Medulla oblongata (tissue), 1 donor: ENCODE data around the gene OR11H6.
"Not testable (repeated sequence)": the region's sequence is repeated elsewhere in the genome, so short reads cannot be mapped to it uniquely, and the experiment has no call there.

Source experiments
- DNase-seq: peaks from one replicate; pipeline ENCODE4 v3.0.0-alpha.2; 2015; ENCODE audit errors: extremely low spot score

Gene OR11H6

GRCh38 chr14:20223410-20223809, at the start of gene OR11H6:
Gene OR11H6, plus strand, starts transcription at chr14:20223710. Its CDS starts 0 bp downstream, at chr14:20223710.
- no peak for DNase-seq

- not testable (repeated sequence) for DNase-seq
Observed at GRCh38 chr14:20174205-20174604, 49.3 kb upstream of the OR11H6 start.

- no peak for DNase-seq
Observed at GRCh38 chr14:20176330-20176729, 47.2 kb upstream of the OR11H6 start.

GRCh38 chr14:20177433-20177974, 46.0 kb upstream of the OR11H6 start:
- no peak for DNase-seq

- DNase-seq = peak; percentile 57
Observed at GRCh38 chr14:20179218-20179617, 44.3 kb upstream of the OR11H6 start.

GRCh38 chr14:20179880-20180279, 43.6 kb upstream of the OR11H6 start:
- DNase-seq = peak; percentile 40

GRCh38 chr14:20180486-20180885, 43.0 kb upstream of the OR11H6 start:
- no peak for DNase-seq

GRCh38 chr14:20184181-20184580, 39.3 kb upstream of the OR11H6 start:
- no peak for DNase-seq

GRCh38 chr14:20190596-20190995, 32.9 kb upstream of the OR11H6 start, which contains the start of gene OR11G2:
Gene OR11G2, plus strand, starts transcription at chr14:20190896. Its CDS starts 6,542 bp downstream, at chr14:20197438.
- no peak for DNase-seq

- no peak for DNase-seq
Observed at GRCh38 chr14:20191396-20191795, 32.1 kb upstream of the OR11H6 start.

- peak; percentile 70 for DNase-seq
Observed at GRCh38 chr14:20194101-20194500, 29.4 kb upstream of the OR11H6 start.

- not testable (repeated sequence) for DNase-seq
Observed at GRCh38 chr14:20195170-20195569, 28.3 kb upstream of the OR11H6 start.

GRCh38 chr14:20195911-20196310, 27.6 kb upstream of the OR11H6 start:
- no peak for DNase-seq

GRCh38 chr14:20197459-20197858, 26.1 kb upstream of the OR11H6 start:
- DNase-seq = peak; percentile 42

GRCh38 chr14:20198991-20199390, 24.5 kb upstream of the OR11H6 start:
- DNase-seq = peak; percentile 66

- no peak for DNase-seq
Observed at GRCh38 chr14:20204721-20205120, 18.8 kb upstream of the OR11H6 start.

GRCh38 chr14:20209595-20209994, 13.9 kb upstream of the OR11H6 start:
- DNase-seq = no peak

GRCh38 chr14:20212406-20212805, 11.1 kb upstream of the OR11H6 start:
- DNase-seq = not testable (repeated sequence)

GRCh38 chr14:20215196-20215595, 8.3 kb upstream of the OR11H6 start:
- DNase-seq = no peak

- no peak for DNase-seq
Observed at GRCh38 chr14:20219033-20219432, 4.5 kb upstream of the OR11H6 start.

GRCh38 chr14:20228681-20229080, 5.2 kb downstream of the OR11H6 start, which contains the start of gene OR11H7:
Gene OR11H7, plus strand, starts transcription at chr14:20228981.
- DNase-seq = no peak

- DNase-seq = not testable (repeated sequence)
Observed at GRCh38 chr14:20235415-20235814, 11.9 kb downstream of the OR11H6 start.

- DNase-seq = no peak
Observed at GRCh38 chr14:20247646-20248246, 24.2 kb downstream of the OR11H6 start.
